G401.6 (cell line): ENCODE data around the gene FAM229A.
"Not testable (repeated sequence)": the region's sequence is repeated elsewhere in the genome, so short reads cannot be mapped to it uniquely, and the experiment has no call there.

Source experiments
- FAIRE-seq: peaks from 2 replicates; lab custom pipeline; 2012; peaks lifted over from hg19 to GRCh38; lab: Jason Lieb, UNC

Gene FAM229A

DNA sequence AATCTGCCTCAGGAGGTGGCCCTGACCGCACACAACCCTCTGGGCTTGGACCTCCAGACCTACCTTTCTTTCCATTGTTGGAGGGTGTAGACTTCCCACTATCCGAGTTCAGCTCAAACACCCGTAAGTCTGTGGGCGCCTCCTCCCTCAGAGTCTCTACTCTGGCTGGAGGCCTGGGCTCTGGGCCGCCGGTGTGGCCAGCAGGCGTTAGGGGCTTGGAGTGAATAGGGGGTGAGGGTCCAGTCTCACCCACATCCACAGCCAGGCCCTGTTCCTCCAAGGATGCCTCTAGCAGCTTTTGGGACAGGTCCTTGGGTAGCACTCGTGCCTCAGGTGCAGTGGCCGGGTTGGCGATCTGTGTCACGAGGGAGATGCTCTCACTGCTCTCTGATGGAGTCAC lies 13.9 kb upstream of the FAM229A start:
- no peak for FAIRE-seq

DNA sequence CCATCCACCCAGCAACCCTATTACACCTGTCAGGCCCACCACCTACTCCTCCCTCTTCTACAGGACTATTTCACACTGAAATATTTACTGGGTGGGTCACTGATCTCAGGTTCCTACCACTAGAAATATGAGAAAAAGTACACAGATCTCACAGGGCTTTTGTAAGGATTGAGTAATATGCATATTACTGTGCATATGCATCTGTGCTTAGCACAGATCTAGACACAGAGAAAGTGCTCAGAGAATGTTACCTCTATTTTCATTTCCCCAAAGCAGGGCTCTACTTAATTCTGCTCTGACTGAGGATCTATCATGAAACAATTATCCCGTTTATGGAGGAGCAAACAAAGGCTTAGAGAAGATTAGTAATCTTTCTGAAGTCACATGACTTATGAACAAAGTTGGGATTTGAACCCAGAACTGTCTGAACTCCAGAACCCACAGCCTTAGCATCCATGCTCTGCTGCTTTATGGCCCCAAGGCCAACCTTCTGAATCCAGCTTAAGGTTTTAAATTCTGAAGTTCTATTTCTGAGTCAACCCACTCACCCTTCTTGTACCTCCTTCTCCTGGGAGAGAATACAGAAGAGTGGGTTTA lies 11.8 kb upstream of the FAM229A start:
- FAIRE-seq = no peak

DNA sequence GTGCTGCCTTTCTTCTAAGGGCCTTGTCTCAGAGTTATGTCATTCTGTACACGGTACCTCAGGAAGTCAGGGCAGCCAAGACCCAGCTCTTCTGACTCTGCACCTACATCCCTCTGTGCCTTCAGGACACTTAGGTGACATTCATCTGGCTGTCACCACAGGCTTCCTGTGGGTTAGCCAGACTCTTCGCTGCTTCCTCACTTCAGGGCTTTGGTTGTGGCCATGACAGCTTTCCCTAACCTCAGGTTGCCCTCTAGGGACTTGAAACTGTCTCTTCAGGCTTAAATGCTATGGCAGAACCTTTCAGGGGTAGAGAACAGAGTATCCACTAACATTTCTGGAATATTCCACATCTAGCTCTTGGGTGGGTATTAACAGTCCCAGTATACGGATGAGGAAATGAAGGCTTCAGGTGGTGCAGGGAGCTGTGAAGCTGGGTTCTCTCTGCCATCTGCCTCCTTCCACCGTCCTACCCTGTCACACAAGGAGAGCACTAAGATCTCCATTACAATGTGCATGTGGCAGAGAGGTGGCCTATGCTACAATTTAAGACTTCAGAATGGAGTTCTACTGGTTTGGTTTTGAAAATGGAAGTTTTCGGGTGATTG lies 10.0 kb upstream of the FAM229A start:
- no peak for FAIRE-seq

DNA sequence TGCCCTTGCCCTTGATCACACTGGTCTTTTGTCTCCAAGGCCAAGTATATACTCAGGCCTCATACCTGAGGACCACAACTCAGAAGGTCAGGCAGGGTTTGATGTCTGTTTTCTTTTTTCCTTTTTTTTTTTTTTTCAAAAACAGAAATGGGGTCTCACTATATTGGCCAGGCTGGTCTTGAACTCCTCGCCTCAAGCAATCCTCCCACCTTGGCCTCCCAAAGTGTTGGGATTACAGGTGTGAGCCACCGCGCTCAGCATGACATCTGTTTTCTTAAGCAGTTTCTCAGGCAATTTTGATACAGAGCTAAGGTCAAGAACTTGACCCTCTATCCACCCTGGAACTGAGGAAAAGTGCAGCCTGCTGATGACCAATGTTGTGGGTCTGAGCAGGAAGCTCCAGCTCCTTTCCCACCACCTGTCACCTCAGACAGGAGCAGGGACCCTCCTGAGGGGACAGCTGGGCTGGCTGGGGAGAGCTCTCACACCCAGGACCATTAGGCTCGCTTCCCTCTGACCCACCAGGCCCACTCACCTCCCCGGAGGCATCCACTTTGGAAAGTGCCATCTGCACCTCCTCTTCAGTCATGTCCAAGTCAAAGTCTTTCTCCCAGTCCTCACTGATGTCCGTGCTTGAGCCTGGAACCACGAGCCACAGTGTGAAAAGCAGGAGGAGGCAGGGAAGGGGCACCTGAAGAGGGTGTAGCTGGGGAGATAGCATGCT lies 5.8 kb upstream of the FAM229A start:
- no peak for FAIRE-seq

DNA sequence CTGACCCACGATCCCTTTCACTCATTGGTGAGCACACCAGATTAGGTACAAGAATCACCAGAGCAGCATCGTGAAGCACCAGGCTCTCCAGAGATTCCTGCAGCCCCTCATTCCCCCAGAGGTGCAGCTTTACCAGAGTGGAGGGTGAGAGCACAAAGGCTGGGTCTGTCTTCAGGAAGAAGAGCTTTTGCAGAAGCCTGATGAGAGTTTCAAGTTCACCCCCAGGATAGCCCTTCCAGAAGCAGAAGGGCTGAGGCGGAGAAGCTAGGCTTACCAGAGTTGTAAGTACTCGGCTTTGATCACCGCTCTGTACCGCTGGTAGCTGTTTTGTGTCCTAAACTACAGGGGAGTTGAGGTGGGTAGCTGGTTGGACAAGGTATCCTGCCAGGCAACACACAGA lies 3.2 kb upstream of the FAM229A start:
- FAIRE-seq = no peak

DNA sequence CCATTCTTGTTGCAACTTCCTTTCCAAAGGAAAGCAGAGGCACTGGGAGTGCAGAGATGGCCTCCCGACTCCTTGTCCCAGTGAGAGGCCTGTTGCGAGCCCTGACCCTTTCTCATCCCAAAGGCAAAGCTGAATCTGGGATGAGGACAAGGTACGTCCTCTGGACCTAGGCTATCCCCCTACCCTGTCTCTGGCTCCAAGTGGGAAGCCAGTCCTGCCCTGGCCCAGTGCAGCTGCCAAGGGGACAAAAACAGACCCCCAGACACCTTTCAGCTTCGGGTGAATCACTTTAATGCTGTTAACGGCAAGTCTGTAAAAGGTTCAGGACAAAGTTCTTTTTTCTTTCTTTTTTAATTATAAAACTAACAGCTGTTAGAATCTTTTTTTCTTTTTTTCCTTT lies 2.6 kb upstream of the FAM229A start:
- no peak for FAIRE-seq

DNA sequence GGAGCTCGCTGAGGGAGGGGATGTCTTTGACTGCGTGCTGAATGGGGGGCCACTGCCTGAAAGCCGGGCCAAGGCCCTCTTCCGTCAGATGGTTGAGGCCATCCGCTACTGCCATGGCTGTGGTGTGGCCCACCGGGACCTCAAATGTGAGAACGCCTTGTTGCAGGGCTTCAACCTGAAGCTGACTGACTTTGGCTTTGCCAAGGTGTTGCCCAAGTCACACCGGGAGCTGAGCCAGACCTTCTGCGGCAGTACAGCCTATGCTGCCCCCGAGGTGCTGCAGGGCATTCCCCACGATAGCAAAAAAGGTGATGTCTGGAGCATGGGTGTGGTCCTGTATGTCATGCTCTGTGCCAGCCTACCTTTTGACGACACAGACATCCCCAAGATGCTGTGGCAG lies 1.4 kb upstream of the FAM229A start:
- FAIRE-seq = no peak

DNA sequence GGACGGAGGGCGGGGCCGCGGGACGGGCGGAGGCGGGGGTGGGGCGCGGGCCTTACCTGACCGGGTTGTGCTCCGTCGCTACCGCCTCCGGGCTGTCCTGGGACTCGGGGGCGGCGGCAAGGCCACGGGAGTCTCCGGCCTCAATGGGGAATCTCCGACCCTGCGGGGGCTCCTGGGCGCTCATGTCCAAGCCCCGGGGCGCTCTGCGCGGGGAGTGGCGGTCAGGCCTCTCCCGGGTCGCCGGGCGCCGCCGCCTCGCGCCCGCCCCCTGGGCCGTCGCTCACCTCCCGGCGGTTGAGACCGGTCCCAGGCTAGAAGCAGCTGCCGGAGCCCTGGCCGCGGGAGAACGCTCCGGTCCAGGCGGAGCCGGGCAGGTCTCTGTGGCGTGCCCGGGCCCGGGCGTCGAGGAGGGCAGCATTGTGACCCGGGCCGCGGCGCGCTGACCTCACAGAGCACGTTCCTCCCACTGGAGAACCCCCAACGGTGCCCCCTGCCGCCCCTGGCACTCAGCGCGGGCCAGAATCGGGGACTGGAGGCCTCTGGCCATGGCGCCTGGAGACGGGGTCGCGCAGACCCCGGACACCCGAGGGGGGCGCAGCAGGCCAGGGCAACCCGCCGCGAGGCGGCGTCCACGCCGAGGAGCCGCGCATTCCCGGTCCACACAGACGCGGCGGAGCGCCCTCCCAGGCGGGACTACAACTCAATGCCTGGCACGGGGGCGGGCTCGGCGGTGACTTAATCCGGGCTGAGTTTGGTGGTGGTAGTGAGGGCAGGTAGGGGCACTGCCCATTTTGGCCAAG lies 411 bp downstream of the FAM229A start:
- no peak for FAIRE-seq

DNA sequence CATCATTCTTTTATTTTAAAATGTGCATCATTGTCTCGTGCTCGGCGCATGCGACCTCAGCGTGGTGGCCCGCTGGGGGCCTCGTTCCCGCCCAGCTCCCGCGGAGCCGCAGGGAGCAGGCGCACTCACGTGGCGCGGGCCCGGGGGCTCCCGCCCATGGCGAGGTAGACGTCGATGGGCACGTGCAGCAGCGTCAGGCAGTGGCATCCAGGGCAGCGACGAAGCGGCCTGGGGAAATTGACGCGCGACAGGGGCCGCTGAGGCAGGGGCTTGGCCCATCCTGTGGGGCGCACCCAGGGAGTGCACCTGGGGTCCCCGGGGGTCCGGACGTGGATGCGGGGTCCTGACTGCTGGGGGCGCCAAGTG lies 994 bp downstream of the FAM229A start:
- no peak for FAIRE-seq

DNA sequence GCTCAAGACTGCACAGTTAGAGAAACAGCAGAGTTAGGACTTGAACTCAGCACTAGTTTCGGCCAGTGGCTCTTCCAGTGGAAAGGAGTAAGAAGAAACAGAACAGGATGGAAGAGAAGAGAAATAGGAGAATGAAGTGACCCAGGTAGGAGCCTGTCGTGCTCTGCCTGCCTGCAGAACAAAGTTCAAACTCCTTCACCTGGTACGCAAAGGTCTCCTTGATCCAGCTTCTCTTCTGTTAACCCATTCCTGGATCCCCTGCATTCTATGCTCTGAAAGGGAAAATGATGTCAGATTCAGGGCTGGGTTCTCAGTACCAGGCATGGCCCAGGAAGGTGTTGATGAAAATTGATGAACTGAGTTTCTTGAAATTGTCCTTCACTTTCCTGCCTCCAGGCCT lies 3.9 kb downstream of the FAM229A start:
- no peak for FAIRE-seq

DNA sequence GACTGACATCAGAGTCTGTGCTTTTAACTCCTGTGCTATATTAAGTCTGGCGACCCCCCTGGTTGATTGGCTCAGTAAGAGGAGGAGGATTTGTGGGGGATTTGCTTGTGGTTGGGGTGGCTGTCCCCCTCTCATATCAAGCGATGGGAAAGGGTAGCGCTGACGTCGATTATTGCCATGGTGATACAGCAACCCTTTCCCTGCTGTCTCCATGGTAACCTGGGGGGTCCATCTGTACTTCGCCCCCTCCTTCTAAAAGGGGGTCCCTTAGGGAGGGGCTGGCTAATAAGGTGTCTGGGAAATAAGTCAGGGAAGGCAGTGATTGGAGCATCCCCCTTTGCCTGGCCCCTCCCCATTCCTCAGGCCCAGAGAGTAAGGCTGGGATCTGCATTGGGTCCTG lies 4.7 kb downstream of the FAM229A start:
- FAIRE-seq = no peak

DNA sequence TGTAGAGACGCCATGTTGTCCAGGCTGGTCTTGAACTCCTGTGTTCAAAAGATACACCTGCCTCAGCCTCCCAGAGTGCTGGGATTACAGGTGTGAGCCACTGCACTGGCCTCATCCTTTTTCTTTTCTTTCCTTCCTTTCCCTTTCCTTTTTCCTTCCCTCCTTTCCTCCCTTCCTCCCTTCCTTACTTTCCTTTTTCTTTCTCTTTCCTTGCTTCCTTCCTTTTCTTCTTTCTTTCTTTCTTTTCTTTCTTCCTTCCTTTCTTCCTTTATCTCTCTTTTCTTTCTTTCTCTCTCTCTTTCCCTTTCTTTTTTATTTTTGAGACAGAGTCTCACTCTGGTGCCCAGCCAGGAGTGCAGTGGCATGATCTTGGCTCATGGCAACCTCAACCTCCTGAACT lies 5.8 kb downstream of the FAM229A start:
- FAIRE-seq = no peak

DNA sequence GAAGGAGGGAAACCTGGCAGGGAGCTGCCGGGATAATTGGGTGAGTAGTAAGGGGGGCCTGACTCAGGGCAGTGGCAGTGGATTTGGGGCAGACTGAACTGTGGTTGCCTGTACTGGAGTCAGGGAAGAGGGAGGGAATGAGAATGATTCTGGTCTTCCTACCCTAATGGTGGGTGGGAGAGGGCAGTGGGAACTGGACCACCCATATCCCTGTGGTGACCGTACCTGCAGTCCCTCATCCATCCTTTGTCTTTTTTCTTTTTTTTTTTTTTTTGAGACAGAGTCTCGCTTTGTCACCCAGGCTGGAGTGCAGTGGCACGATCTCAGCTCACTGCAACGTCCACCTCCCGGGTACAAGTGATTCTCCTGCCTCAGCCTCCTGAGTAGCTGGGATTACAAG lies 6.5 kb downstream of the FAM229A start:
- not testable (repeated sequence) for FAIRE-seq

DNA sequence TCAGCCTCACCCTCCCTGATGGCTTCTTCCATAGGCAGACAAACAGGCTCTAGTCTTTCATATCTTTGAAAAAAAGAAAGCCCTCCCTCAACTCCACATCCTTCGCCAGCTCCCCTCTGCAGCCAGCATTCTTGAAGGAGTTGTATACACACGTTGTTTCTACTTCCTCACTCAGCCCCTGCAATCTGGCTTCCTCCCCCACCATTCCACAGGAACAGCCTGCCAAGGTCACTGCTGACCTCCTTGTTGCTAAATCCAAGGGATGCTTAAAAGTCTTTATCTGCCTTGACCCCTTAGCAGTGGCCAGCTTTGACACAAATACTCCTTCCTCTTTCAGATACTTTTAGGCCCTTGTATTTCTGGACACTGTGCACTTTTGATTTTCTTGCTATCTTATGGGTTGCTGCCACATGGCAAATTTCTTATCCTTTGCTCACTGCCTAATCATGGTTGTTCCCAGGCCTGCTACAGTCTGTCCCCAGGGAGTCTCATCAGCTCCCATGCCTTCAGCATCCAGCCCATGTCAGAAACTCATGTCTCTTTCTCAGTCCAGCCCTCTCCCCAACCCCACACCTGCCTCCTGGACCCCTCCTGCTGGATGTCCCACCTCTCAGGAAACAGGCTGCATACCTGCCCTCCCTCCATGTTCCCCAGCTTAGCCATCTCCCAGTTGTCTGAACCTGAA lies 8.3 kb downstream of the FAM229A start:
- FAIRE-seq = no peak

DNA sequence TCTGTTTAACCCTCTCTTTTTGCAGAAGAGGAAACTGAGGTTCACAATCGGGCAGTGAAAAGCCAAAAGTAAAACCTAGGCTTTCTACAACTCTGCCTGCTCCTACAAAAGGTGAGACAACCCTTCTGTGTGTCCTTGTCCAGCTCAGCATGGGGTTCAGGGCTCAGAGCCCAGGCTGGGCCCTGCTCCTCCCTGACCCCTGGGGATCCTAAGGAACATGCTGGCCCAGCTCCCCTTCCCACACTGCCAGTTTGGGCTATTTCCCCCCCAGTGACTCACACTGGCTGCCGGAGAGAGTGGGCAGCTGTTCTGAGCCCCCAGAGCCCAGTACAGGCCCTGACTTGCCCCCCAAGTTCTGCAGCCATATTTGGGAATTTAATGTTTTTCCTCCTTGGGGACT lies 8.9 kb downstream of the FAM229A start:
- FAIRE-seq = no peak

DNA sequence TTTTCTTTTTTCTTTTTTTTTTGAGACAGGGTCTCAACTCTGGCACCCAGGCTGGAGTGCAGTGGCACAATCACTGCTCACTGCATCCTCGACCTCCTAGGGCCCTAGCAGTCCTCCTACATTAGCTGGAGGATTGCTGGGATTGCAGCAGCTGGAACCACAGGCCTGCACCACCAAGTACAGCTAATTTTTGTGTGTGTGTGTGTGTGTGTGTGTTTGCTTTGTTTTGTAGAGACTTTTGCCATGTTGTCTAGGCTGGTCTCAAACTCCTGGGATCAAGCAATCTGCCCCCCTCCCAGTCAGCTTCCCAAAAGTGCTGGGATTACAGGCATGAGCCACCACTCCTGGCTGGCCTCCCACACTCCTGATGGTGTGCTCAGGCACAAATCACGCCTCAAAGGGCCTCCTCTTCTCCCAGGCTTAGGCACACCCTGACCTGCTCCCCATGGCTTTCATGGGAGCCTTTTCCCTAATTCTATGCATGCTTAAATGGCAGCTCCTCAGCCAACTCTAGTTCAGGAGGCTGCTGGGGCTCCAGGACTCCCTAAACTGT lies 9.4 kb downstream of the FAM229A start:
- no peak for FAIRE-seq

DNA sequence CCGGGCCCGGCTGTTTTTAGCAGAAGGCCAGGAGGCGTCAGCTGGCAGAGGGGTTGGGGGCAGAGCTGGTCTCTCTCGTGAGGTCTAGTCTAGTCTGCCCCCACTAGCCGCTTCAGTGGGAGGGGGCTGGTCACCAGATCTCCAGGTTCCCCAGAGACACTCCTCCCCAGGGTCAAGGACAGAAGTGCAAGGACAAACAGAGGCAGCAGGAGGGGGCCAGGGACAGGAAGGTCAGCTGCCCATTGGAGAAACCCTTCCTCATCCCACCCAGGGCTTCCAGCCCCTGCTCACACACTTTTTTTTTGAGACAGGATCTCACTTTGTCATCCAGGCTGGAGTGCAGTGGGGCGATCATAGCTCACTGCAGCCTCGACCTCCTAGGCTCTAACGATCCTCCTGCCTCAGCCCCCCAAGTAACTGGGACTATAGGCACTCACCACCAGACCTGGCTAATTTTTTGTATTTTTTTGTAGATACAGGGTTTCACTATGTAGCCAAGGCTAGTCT lies 10.0 kb downstream of the FAM229A start:
- no peak for FAIRE-seq

DNA sequence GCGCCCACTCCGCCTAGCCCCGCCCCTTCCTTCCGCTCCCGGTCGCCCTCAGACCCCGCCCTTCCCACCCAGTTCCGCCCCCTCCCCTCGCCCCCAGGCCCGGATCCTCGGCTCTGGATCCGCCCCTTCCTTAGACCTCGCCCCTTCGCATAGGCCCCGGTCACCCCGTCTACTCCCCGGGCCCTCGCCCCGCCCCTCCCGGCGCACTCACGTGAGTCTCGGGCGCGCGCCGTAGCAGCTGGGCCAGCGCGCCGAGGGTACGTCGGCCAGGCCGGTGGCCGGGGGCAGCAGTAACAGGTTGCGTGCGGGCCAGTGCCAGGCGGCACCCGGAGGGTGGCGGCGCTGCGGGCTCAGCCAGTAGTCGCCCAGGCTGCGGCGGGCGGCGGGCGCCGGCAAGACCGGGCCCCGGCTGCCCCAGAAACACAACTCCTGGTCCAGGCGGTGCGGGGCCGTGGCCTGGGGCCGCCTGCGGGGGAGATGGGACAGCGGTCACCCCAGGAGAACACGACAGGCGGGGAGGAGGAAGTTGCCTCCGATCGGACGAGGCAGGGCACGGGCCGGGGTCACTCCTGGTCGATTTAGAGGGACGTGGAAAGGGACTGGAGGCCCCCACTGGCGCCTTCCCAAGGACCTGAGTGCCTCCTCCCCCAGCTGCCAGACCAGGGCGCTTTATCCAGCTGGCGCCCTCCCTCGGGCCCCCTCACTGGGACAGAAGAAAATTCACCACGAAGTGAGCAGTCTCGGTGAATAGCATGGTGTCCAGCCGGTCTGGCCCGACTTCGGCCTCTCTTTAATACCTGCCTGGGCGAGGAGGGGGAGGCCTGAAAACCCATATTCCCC lies 10.7 kb downstream of the FAM229A start:
- no peak for FAIRE-seq

DNA sequence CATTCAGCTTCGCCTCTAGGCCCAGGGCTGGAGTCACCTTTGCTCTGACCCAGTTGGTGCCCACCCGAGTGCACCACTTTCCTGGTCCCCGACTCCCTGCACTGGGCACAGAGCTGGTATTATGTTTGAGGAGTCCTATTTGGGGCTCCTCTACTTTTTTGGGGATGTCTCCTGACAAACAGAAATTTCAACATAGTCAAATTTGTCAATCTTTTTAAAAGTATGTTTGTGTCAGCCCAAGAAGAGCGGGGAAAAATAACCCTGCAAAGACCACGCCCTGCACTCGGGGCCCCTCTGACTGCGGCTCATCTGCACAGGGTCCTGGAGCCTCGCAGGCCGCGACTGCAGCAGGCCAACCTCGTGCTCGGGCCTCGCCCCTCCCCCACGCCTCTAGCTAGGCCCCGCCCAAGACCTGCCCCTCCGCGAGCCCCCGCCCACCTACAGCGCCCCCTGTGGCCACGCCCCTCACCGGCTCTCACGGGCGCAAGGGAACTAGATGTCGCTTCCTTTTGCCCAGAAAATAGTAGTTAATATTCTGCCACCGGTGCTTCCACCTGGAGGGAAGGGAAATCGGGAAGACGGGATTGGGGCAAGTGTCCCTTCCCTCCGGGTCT lies 11.4 kb downstream of the FAM229A start:
- FAIRE-seq = no peak

DNA sequence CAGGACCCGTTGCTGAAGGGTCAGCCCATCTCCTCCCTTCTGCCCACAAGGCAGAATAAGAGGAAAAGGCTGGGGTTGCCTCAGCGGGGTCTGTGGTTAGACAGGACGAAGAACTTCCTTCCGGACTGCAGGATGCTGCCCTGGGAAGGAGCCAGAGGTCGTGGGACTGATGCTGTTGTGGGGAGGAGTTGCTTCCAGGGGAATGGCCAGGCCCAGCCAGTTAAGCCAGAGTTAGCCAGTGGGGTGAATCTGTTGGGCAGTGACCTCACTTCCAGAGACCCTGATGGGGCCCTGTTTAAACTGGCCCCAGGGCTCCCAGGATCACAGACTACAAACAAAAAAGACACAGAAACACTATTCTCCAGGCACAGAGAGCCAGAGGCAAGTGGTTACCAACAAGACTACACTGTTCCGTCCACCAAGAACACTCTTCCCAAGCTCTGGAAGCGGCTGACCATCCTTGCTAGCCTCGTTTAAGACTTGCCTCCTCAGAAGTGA lies 13.0 kb downstream of the FAM229A start:
- FAIRE-seq = no peak
